HepG2 (cell line): ENCODE data around the gene TTC17. TPM values are rescaled to one million over a fixed set of nuclear protein-coding genes. Genes with fewer than 3 reads are reported as not detected.
A peak's percentile ranks its signal among the peaks of the same experiment; 100 is the strongest.

Source experiments
- BCL3 ChIP-seq: sonication (generic); formaldehyde crosslinking; IDR thresholded peaks from 2 replicates; pipeline ENCODE4 v1.5.1; 2020; ENCODE audit warnings: mild to moderate bottlenecking, missing genetic modification reagents, moderate library complexity
- CCDC6 ChIP-seq: sonication (generic); formaldehyde crosslinking; IDR thresholded peaks from 2 replicates; pipeline ENCODE4 v1.8.1; 2022; ENCODE audit warnings: mild to moderate bottlenecking, missing genetic modification reagents, moderate library complexity
- GLI4 ChIP-seq: sonication (generic); formaldehyde crosslinking; IDR thresholded peaks from 2 replicates; pipeline ENCODE4 v1.5.1; 2020; ENCODE audit warnings: missing genetic modification reagents, mild to moderate bottlenecking, moderate library complexity, borderline replicate concordance
- HMG20A ChIP-seq: IDR thresholded peaks from 2 replicates; pipeline ENCODE4 v1.6.1; 2016; ENCODE audit warnings: borderline replicate concordance
- HNRNPLL ChIP-seq: fragments of 200-400 bp; formaldehyde crosslinking; IDR thresholded peaks from 2 replicates; pipeline ENCODE4 v1.6.1; 2017; ENCODE audit warnings: mild to moderate bottlenecking, low read depth, low read length; ENCODE audit not compliant: poor library complexity, severe bottlenecking
- KLF15 ChIP-seq: sonication (generic); formaldehyde crosslinking; IDR thresholded peaks from 2 replicates; pipeline ENCODE4 v1.8.1; 2023; ENCODE audit warnings: borderline replicate concordance, mild to moderate bottlenecking, inconsistent platforms, missing genetic modification reagents, mixed read lengths
- NCOA1 ChIP-seq: sonication (generic); formaldehyde crosslinking; IDR thresholded peaks from 2 replicates; pipeline ENCODE4 v1.9.0; 2021; ENCODE audit warnings: missing genetic modification reagents
- NFAT5 ChIP-seq: sonication (generic); formaldehyde crosslinking; IDR thresholded peaks from 2 replicates; pipeline ENCODE4 v1.4.0; 2020; ENCODE audit warnings: missing genetic modification reagents
- NFIC ChIP-seq: IDR thresholded peaks from 2 replicates; pipeline ENCODE4 v1.6.1; 2012; ENCODE audit warnings: mild to moderate bottlenecking, low read length, inconsistent platforms
- PLSCR1 ChIP-seq: sonication (generic); formaldehyde crosslinking; IDR thresholded peaks from 2 replicates; pipeline ENCODE4 v1.5.0; 2020; ENCODE audit warnings: missing genetic modification reagents, mild to moderate bottlenecking, borderline replicate concordance
- TGIF2 ChIP-seq: IDR thresholded peaks from 2 replicates; pipeline ENCODE4 v1.6.1; 2016; ENCODE audit warnings: control low read depth, missing compliant biosample characterization
- UBTF ChIP-seq: sonication (generic); formaldehyde crosslinking; IDR thresholded peaks from 2 replicates; pipeline ENCODE4 v1.4.0; 2020; ENCODE audit warnings: mild to moderate bottlenecking, missing genetic modification reagents
- ZEB1 ChIP-seq: IDR thresholded peaks from 2 replicates; pipeline ENCODE4 v1.6.1; 2012; ENCODE audit warnings: mild to moderate bottlenecking, low read depth, inconsistent platforms; ENCODE audit not compliant: insufficient replicate concordance
- ZNF253 ChIP-seq: sonication (generic); formaldehyde crosslinking; IDR thresholded peaks from 2 replicates; pipeline ENCODE4 v1.8.0; 2022; ENCODE audit warnings: mild to moderate bottlenecking, missing genetic modification reagents, borderline replicate concordance
- ZNF598 ChIP-seq: sonication (generic); formaldehyde crosslinking; IDR thresholded peaks from 2 replicates; pipeline ENCODE4 v1.5.1; 2020; ENCODE audit warnings: mild to moderate bottlenecking, missing genetic modification reagents, borderline replicate concordance
- ZNF792 ChIP-seq: IDR thresholded peaks from 2 replicates; pipeline ENCODE4 v1.6.1; 2016
- polyA plus RNA-seq, 8 experiments: library from polyadenylated mRNA; depleted of rRNA in 3 of 8; stranded (reverse) in 7 of 8; unstranded in 1 of 8; fragments of >200 nt; fragmentation: Illumina TruSeq in 4 of 8; extraction: Trizol in 4 of 8; gene quantifications; 2 replicates each; pipeline versions ENCODE4 v1.2.1 to v1.2.3, GENCODE V29; 2011 to 2016; ENCODE audit warnings: low read depth in 4 of 8, missing spikeins in 1 of 8, mixed read lengths in 1 of 8; ENCODE audit not compliant: insufficient read depth in 1 of 8
- total RNA-seq, 5 experiments: library from RNA; depleted of rRNA; stranded (reverse); fragments of >200 nt; fragmentation: Illumina TruSeq; extraction: Trizol; gene quantifications; 2 replicates each; pipeline ENCODE4 v1.2.3, GENCODE V29; 2016; ENCODE audit warnings: low read depth in 1 of 5

Gene TTC17
- total and polyA plus RNA-seq, 2 of the 13 experiments (the other 11 are each of a cell fraction or from before 2014, with no cell fraction given) = 55.9 to 99.7 TPM

- TF ChIP-seq ZNF598 (CRISPR knock-in tag) (peak; percentile 65), ZEB1 (no peak), TGIF2 (CRISPR knock-in tag) (peak; percentile 63; the same call in 1 of the 2 replicates), NFAT5 (CRISPR knock-in tag) (0 out of 2 replicates have a peak, but pooled peaks have one; percentile 49), ZNF253 (CRISPR knock-in tag) (peak; percentile 70; the same call in 1 of the 2 replicates), HMG20A (CRISPR knock-in tag) (no peak), NCOA1 (CRISPR knock-in tag) (no peak), NFIC (no peak), ZNF792 (CRISPR knock-in tag) (peak; percentile 51; the same call in 1 of the 2 replicates), KLF15 (CRISPR knock-in tag) (peak; percentile 57; the same call in 1 of the 2 replicates), CCDC6 (CRISPR knock-in tag) (peak; percentile 75; the same call in 1 of the 2 replicates), PLSCR1 (CRISPR knock-in tag) (no peak), BCL3 (CRISPR knock-in tag) (no peak), GLI4 (CRISPR knock-in tag) (no peak; the same call in 1 of the 2 replicates), UBTF (CRISPR knock-in tag) (peak; percentile 99), HNRNPLL (peak; percentile 98)
These were observed 46.7 kb upstream of the TTC17 start, which contains the start of gene API5 (continued) for GRCh38 chr11:43311791-43312607.
